ENCODE data around the gene NSA2.

The NSA2 gene

GRCh38 chr5:74816875-74817274 lies 49.8 kb downstream of the NSA2 start:
- DNase-seq (ENCODE audit: low spot score) = no peak

DNA sequence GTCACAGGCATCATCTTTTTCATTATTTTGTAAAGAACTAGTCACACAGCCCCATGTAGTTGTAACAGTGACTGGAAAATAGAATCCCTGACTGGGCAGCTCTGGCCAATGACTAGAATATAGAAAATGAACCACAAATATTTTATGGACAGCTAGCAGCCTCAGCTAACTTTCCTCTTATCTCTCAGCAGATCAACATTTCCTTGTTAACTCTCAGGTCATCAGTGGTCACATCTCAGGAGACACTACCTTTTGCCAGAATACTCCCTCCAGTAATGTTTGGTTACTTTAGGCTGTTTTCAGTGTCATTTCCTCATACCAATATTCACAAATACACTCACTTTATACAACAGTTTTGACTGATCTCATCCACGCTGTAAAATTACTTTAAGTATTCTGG lies 55.2 kb downstream of the NSA2 start:
- DNase-seq (ENCODE audit: low spot score) = no peak

GRCh38 chr5:74829413-74829812 lies 62.4 kb downstream of the NSA2 start:
- no peak for DNase-seq (ENCODE audit: low spot score)
